GM10248 (cell line): ENCODE measurements around the gene IL13RA1.

Source experiments
- CTCF ChIA-PET: fragments of 300-600 bp; sonication (Branson Sonifier 250); formaldehyde crosslinking; extraction: SDS; loops from one replicate; lab custom pipeline; 2021; ENCODE audit warnings: antibody characterized with exemption; lab: Yijun Ruan, JAX
- POLR2A ChIA-PET: fragments of 350-650 bp; sonication (Branson Sonifier 250); formaldehyde crosslinking; extraction: SDS; loops from one replicate; lab custom pipeline; 2020; ENCODE audit warnings: antibody characterized with exemption; lab: Yijun Ruan, JAX
- DNase-seq: peaks from one replicate; pipeline ENCODE4 v3.0.0; 2012; ENCODE audit errors: extremely low spot score
- TF ChIP-seq, protein P1 (sequence below): IDR thresholded peaks from 2 replicates; pipeline ENCODE4 v1.5.1; 2012; ENCODE audit warnings: mild to moderate bottlenecking, low read depth; ENCODE audit errors: extremely low read depth, missing control alignments, control extremely low read depth

IL13RA1 gene

DNA sequence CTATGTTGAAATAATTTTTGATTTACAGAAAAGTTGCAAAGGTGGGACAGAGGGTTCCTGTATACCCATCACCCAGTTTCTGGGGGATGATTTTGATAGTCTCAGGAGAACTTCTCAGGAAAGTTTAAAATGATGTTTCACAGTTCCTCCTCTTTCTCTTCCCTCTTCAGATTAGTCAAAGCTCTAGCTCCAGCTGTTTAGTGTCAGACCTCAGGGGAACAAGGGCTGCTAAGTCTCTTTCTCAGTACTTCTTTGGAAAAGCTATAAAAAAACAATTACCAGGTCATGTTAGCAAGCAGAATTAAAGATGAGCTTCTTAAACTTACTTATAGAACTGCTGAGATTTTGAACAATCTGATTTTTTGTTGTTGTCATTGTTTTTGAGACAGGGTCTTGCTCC is 12.2 kb downstream of the IL13RA1 start:
- ChIA-PET CTCF (interaction anchor here (0.7 kb wide), 1 partner anchor 12 kb away, joined by 3 read pairs; no protein-coding TSS in a partner anchor), POLR2A (no interaction called here)

DNA sequence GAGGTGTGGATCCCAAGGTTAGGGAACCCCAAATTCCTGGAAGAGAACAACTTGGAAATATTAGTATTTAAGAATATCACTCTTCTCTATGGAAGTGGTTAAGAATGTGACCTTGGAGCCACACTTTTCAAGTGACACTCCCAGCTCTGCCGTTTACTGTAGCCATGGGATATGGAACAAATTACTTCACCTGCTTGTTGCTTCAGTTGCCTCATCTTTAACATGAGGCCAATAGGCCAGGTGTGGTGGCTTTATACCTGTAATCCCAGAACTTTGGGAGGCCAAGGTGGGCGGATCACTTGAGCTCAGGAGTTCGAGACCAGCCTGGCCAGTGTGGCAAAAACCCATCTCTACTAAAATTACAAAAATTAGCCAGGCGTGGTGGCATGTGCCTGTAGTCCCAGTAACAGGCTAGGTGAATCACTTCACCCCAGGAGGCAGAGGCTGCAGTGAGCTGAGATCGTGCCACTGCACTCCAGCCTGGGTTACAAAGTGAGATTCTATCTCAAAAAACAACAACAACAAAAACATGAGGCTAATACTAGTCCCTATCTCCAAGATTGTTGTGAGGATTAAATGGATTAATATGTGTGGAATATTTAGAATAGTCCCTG is 13.0 kb downstream of the IL13RA1 start:
- DNase-seq = no peak
- TF ChIP-seq, protein P1, sequence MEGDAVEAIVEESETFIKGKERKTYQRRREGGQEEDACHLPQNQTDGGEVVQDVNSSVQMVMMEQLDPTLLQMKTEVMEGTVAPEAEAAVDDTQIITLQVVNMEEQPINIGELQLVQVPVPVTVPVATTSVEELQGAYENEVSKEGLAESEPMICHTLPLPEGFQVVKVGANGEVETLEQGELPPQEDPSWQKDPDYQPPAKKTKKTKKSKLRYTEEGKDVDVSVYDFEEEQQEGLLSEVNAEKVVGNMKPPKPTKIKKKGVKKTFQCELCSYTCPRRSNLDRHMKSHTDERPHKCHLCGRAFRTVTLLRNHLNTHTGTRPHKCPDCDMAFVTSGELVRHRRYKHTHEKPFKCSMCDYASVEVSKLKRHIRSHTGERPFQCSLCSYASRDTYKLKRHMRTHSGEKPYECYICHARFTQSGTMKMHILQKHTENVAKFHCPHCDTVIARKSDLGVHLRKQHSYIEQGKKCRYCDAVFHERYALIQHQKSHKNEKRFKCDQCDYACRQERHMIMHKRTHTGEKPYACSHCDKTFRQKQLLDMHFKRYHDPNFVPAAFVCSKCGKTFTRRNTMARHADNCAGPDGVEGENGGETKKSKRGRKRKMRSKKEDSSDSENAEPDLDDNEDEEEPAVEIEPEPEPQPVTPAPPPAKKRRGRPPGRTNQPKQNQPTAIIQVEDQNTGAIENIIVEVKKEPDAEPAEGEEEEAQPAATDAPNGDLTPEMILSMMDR = no peak
- ChIA-PET CTCF (no interaction called here), POLR2A (no interaction called here)

More for the DNA sequence above, 12.2 kb downstream of the IL13RA1 start:
- DNase-seq = no peak
- TF ChIP-seq, protein P1 = no peak

DNA sequence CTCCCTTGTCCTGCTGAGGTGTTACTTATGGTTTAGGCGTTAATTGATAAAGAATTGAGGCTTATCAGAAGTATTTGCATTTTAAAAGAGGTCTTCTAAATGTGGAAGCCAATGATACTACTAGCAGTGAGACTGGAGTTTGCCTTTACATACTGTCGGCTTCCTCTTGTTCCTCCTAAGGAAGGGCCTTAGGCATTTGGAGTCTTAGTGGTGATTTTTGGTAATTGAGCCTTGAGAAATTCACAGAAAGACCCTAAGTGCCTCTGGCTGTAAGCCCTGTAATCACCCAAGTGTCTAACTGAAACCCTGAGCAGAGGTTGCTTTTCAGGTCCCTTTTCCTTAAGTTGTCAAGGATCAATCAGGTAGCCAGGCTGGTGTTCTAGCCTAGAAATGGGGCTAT is 14.8 kb downstream of the IL13RA1 start:
- TF ChIP-seq, protein P1 = no peak
- DNase-seq = no peak
- ChIA-PET CTCF (no interaction called here), POLR2A (no interaction called here)

DNA sequence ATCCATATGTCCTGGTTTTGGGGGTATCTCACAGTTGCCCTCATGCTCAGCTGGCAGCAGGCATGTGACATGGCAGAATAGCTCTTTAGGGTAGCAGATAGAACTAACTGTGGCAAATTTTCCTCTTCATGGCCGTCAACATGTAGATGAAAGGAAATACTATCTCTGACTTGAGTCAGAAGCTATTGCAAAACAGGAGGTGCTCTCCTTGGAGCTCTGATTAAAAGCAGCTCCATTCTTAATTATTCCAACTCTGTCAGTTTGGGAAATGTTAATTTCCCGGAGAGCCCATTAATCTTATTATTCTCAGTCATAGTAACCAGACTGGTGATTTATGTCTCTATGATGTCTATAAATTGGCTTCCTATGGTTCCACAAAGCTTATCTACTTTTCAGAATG is 18.2 kb downstream of the IL13RA1 start:
- ChIA-PET CTCF (interaction anchor here (1.4 kb wide), 2 partner anchors 11 to 18 kb away, joined by 4 read pairs; no protein-coding TSS in a partner anchor), POLR2A (no interaction called here)
- TF ChIP-seq, protein P1 = no peak
- no peak for DNase-seq

DNA sequence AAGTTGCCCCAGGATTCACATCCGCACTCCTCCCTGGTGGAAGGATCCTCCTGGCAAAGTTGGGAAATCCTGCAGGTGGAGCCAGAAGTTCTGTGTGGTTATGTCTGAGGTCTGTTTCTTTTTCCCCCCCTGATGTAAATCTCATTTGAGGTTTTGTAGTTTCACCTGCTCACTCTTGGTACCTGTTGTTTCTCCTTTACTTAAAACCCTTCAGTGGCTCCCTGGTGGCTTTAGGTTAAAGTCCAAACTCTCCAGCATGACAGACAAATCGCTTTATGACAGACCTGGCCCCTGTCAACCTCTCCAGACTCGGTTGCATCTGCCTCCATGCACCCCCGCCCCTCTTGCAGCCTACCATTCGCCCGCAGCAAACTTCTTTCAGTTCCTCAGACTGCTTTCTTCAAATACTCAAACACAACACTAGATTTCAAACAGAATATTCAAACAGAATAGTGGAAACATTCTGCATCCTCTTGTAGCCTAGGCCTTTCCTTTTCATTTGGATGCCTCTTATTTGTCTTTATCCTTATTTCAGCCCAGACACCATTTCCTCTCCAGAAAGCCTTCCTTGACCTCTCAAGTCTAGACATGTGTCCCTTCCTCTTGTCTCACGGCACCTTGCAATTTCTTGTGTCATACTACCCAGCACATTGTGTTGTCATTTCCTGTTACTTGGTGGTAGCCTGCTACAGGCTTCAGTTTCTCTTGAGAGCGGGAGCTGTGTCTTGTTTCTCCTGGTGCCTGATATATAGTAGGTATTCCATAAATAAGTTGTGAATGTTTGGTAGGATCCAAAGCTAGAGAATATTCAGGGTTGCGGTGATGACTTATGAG is 24.8 kb downstream of the IL13RA1 start:
- DNase-seq = peak; percentile 49
- TF ChIP-seq, protein P1 = no peak
- CTCF ChIA-PET = interaction anchor here (1.2 to 1.4 kb wide), 2 partner anchors 13 to 22 kb away, joined by 3 to 5 read pairs; no protein-coding TSS in a partner anchor
- POLR2A ChIA-PET = no interaction called here

DNA sequence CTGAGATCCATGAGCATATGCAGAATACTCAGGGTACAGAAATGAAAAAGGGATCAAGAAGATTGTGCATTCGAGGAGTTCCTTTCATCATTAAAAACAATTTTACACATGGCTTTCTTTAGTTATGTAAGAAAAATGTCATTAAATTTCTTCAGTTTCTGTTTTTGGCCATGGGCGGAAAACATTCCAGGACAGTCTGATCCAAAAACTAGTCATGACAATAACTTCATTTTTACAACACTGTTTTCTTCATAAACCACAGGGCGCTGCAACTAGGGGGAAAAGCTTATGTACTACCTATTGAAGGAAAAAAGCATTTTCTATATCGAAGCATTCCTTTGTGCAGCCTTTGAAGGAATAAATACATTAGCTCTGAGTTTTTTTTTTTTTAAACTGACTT is 28.2 kb downstream of the IL13RA1 start:
- CTCF ChIA-PET = no interaction called here
- POLR2A ChIA-PET = no interaction called here
- no peak for DNase-seq
- TF ChIP-seq, protein P1 = no peak
